ENCODE measurements around the gene CAND2.

The CAND2 gene

GRCh38 chr3:12752809-12753208, 43.7 kb upstream of the CAND2 start:
- TF ChIP-seq, protein P1, sequence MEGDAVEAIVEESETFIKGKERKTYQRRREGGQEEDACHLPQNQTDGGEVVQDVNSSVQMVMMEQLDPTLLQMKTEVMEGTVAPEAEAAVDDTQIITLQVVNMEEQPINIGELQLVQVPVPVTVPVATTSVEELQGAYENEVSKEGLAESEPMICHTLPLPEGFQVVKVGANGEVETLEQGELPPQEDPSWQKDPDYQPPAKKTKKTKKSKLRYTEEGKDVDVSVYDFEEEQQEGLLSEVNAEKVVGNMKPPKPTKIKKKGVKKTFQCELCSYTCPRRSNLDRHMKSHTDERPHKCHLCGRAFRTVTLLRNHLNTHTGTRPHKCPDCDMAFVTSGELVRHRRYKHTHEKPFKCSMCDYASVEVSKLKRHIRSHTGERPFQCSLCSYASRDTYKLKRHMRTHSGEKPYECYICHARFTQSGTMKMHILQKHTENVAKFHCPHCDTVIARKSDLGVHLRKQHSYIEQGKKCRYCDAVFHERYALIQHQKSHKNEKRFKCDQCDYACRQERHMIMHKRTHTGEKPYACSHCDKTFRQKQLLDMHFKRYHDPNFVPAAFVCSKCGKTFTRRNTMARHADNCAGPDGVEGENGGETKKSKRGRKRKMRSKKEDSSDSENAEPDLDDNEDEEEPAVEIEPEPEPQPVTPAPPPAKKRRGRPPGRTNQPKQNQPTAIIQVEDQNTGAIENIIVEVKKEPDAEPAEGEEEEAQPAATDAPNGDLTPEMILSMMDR (IDR thresholded peaks at IDR 0.05; ENCODE audit: control extremely low read depth, extremely low read depth, low read depth, missing control alignments): no peak
- peak; percentile 57 for DNase-seq (ENCODE audit: extremely low spot score)
- ChIA-PET CTCF (interaction anchor here (0.8 to 2.6 kb wide), 5 partner anchors 14 to 57 kb away, joined by 3 to 8 read pairs (median 4); no protein-coding TSS in a partner anchor), POLR2A (no interaction called here)

DNA sequence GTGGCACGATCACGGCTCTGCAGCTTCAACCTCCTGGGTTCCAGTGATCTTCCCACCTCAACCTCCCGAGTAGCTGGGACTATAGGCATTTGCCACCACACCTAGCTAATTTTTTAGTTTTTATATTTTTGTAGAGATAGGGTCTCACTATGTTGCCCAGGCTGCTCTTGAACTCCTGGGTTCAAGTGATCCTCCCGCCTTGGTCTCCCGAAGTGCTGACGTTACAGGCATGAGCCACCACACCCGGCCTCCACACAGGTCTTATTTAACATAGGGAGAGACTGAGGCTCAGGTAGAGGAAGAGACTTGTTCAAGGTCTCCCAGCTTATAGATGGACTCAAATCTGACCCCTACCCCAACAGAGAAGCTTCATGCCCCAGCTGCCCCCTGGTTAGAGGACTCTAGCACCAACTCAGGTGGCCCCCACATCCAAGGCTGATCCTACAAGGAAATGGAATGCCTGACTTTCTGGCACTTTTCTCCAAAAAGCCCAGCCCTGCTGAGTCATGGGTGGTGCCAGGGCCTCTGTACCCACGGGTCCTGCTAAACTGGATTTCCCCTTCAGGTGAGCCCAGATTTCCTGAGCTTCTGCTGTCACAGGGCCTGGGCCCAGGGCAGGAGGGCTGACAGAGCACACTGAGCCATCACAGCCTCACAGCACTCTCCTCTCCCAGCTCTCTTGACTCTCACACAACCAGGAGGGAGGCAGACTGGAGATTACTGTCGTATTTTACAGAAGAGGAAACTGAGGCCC, 43.0 kb upstream of the CAND2 start:
- no peak for DNase-seq (ENCODE audit: extremely low spot score)
- ChIA-PET CTCF (interaction anchor here (1.0 to 2.6 kb wide), 5 partner anchors 10 to 57 kb away, joined by 3 to 8 read pairs (median 4); no protein-coding TSS in a partner anchor), POLR2A (no interaction called here)
- TF ChIP-seq, protein P1 (IDR thresholded peaks at IDR 0.05; ENCODE audit: control extremely low read depth, extremely low read depth, low read depth, missing control alignments): no peak

- CTCF ChIA-PET: interaction anchor here (0.9 to 2.6 kb wide), 5 partner anchors 10 to 56 kb away, joined by 3 to 8 read pairs (median 4); no protein-coding TSS in a partner anchor
- DNase-seq (ENCODE audit: extremely low spot score): no peak
- POLR2A ChIA-PET: no interaction called here
- TF ChIP-seq, protein P1 (IDR thresholded peaks at IDR 0.05; ENCODE audit: control extremely low read depth, extremely low read depth, low read depth, missing control alignments): no peak
These were observed 42.2 kb upstream of the CAND2 start for GRCh38 chr3:12754313-12754712.

DNA sequence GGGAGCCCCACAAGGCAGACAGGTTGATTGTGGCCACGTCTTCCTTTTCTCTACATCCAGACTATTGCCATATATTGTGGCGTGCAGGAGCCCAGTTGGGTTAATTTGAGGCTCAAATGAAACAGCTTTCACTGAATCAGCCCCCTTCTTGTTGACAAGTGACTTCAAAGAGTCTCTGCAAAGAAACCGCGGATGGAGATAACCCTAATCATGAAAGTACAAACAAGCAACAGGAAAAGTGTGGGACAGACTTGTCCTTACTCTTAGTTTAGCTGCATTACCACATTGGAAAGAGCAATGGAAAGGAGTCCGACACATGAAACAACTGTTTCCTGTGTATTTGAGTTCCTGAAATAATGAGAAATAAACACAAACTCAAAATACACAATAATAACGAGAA, 40.7 kb upstream of the CAND2 start:
- CTCF ChIA-PET: interaction anchor here (1.2 to 2.5 kb wide), 3 partner anchors 8 to 37 kb away, joined by 3 to 7 read pairs (median 3); no protein-coding TSS in a partner anchor
- TF ChIP-seq, protein P1 (IDR thresholded peaks at IDR 0.05; ENCODE audit: control extremely low read depth, extremely low read depth, low read depth, missing control alignments): no peak
- POLR2A ChIA-PET: no interaction called here
- DNase-seq (ENCODE audit: extremely low spot score): no peak

GRCh38 chr3:12756175-12756574, 40.3 kb upstream of the CAND2 start:
- DNase-seq (ENCODE audit: extremely low spot score): no peak
- TF ChIP-seq, protein P1 (IDR thresholded peaks at IDR 0.05; ENCODE audit: control extremely low read depth, extremely low read depth, low read depth, missing control alignments): no peak
- CTCF ChIA-PET: interaction anchor here (1.2 to 1.9 kb wide), 3 partner anchors 12 to 37 kb away, joined by 3 to 5 read pairs (median 3); no protein-coding TSS in a partner anchor
- POLR2A ChIA-PET: no interaction called here

- ChIA-PET POLR2A (no interaction called here), CTCF (interaction anchor here (1.2 to 1.9 kb wide), 3 partner anchors 13 to 38 kb away, joined by 3 to 5 read pairs (median 3); no protein-coding TSS in a partner anchor)
- no peak for DNase-seq (ENCODE audit: extremely low spot score)
- TF ChIP-seq, protein P1 (IDR thresholded peaks at IDR 0.05; ENCODE audit: control extremely low read depth, extremely low read depth, low read depth, missing control alignments): no peak
These were observed 39.8 kb upstream of the CAND2 start for GRCh38 chr3:12756635-12757034.
